ENCODE results near the gene FGD4. TPM values are rescaled to one million over a fixed set of nuclear protein-coding genes. Genes with fewer than 3 reads are reported as not detected.

The FGD4 gene
- total and polyA plus RNA-seq, 2 donors (not counting 3 experiments of a cell fraction or from before 2014, with no cell fraction given), result 6.6 to 44.7 TPM

- no peak for TF ChIP-seq EZH2 (IDR thresholded peaks at IDR 0.05; ENCODE audit: borderline replicate concordance, low read depth, low read length, severe bottlenecking)
- no peak for TF ChIP-seq GATA2 (IDR thresholded peaks at IDR 0.05; ENCODE audit: insufficient read depth, insufficient read length, low read depth, low read length)
- TF ChIP-seq FOS (IDR thresholded peaks at IDR 0.05; ENCODE audit: borderline replicate concordance, insufficient read depth, low read length), result no peak
- TF ChIP-seq CTCF (IDR thresholded peaks at IDR 0.05; ENCODE audit: extremely low read depth in 1 of 2, insufficient read depth in 1 of 2, low read depth in 1 of 2, low read length in 2 of 2), result no peak
- no peak for TF ChIP-seq MAX (IDR thresholded peaks at IDR 0.05; ENCODE audit: insufficient read depth, insufficient read length)
- TF ChIP-seq JUN (IDR thresholded peaks at IDR 0.05; ENCODE audit: borderline replicate concordance, insufficient read depth, insufficient read length, low read depth), result no peak
- no peak for TF ChIP-seq MYC (IDR thresholded peaks at IDR 0.05; ENCODE audit: low read depth, low read length)
- TF ChIP-seq POLR2A (IDR thresholded peaks at IDR 0.05; ENCODE audit: low read depth, low read length), result no peak
- TF ChIP-seq POLR2AphosphoS5 (IDR thresholded peaks at IDR 0.05; ENCODE audit: insufficient read depth, low read depth, low read length), result no peak
- POLR2A ChIA-PET, result no interaction called here
- peaks cover 0 to 2% of the 10 kb centered on the region in 2 experiments for H3K36me3 ChIP-seq (ENCODE audit: control insufficient read depth in 2 of 2, extremely low read depth in 1 of 2, insufficient read depth in 2 of 2, low read length in 2 of 2)
Measured at GRCh38 chr12:32418903-32419519, 19.7 kb downstream of the FGD4 start.

More at GRCh38 chr12:32418903-32419519, 19.7 kb downstream of the FGD4 start:
- BruUV-seq (replicated peaks), result no TSS peak
- Histone ChIP-seq H3K27ac (ENCODE audit: insufficient read depth, low read depth, low read length) (no peak overlapping the region), H3K4me3 (replicated peaks in 1 of 3; ENCODE audit: insufficient read depth in 1 of 3, low read depth in 1 of 3, low read length in 3 of 3) (no peak overlapping the region), H3K9ac (replicated peaks; ENCODE audit: extremely low read depth, insufficient read depth, low read length) (no peak overlapping the region), H3K4me2 (ENCODE audit: insufficient read depth, low read length) (no peak overlapping the region), H3K9me3 (replicated peaks; ENCODE audit: control insufficient read depth, insufficient read depth, low read length) (no peaks in the 10 kb centered on the region), H3K27me3 (ENCODE audit: control insufficient read depth in 2 of 2, insufficient read depth in 2 of 2, low read length in 2 of 2) (no peaks in the 10 kb centered on the region), H4K20me1 (replicated peaks; ENCODE audit: control insufficient read depth, extremely low read depth, insufficient read depth, low read length) (no peaks in the 10 kb centered on the region), H2AFZ (ENCODE audit: low read depth, low read length) (no peak overlapping the region), H3K9me1 (replicated peaks; ENCODE audit: control insufficient read depth, extremely low read depth, insufficient read depth, low read length) (no peaks in the 10 kb centered on the region), H3K4me1 (ENCODE audit: control insufficient read depth, extremely low read depth, insufficient read depth, low read length) (peaks cover 8% of the 10 kb centered on the region), H3K79me2 (ENCODE audit: control insufficient read depth, insufficient read depth, low read length) (peaks cover 15% of the 10 kb centered on the region)
- dilution Hi-C loops (cut with MboI; ENCODE audit: extremely low pct_ligation_motif_present, low sequenced_read_pairs), result no loop called here
- CTCF ChIA-PET, result interaction anchor here (1.7 kb wide), 1 partner anchor 11 kb away, joined by 3 read pairs; no protein-coding TSS in a partner anchor
- intact Hi-C loops (cut with micrococcal nuclease), result no loop called here
- DNase-seq (ENCODE audit: low read depth, low spot score) (no peak), FAIRE-seq (no peak)

All from endothelial cell of umbilical vein (primary cell).